Neural progenitor cell (in vitro differentiated cells): Measurements from ENCODE around the gene EI24.

Experiments
- EZH2 ChIP-seq: fragments of 200-600 bp; sonication (generic); IDR thresholded peaks from 2 replicates; pipeline ENCODE4 v1.6.1; 2017; ENCODE audit warnings: antibody characterized with exemption, mild to moderate bottlenecking, moderate library complexity
- EZH2phosphoT487 ChIP-seq: fragments of 200-600 bp; sonication (generic); IDR thresholded peaks from 2 replicates; pipeline ENCODE4 v1.6.1; 2017; ENCODE audit warnings: antibody characterized with exemption
- TF ChIP-seq, protein P1 (sequence below): fragments of 200-600 bp; sonication (generic); IDR thresholded peaks from 2 replicates; pipeline ENCODE4 v1.5.1; 2017; ENCODE audit warnings: antibody characterized with exemption, mild to moderate bottlenecking

DNA sequence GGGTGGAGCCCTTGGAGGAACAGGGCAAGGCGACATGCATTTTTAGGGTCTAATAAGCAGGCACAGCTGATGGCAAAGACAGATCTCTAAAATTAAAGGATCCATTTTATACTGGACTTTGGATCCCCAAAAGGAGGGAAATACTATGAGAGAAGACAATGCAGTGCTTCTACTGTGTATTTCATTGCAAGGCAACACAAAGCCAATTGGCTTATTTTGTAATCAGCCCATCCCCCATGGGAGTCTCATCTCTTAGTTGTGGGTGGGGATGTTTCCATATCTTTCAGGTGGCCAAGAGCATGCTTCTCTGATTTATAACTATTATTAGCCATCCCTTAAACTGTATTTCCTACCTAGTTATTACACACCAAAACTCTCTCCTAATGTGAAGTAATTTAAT lies 18.5 kb upstream of the EI24 start:
- TF ChIP-seq, protein P1, sequence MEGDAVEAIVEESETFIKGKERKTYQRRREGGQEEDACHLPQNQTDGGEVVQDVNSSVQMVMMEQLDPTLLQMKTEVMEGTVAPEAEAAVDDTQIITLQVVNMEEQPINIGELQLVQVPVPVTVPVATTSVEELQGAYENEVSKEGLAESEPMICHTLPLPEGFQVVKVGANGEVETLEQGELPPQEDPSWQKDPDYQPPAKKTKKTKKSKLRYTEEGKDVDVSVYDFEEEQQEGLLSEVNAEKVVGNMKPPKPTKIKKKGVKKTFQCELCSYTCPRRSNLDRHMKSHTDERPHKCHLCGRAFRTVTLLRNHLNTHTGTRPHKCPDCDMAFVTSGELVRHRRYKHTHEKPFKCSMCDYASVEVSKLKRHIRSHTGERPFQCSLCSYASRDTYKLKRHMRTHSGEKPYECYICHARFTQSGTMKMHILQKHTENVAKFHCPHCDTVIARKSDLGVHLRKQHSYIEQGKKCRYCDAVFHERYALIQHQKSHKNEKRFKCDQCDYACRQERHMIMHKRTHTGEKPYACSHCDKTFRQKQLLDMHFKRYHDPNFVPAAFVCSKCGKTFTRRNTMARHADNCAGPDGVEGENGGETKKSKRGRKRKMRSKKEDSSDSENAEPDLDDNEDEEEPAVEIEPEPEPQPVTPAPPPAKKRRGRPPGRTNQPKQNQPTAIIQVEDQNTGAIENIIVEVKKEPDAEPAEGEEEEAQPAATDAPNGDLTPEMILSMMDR = no peak
- TF ChIP-seq EZH2 (no peak), EZH2phosphoT487 (no peak)
